Astrocyte (in vitro differentiated cells and primary cell): Measurements from ENCODE around the gene LSM12.

ENCODE experiments used
- CTCF ChIP-seq: IDR thresholded peaks from 2 replicates; pipeline ENCODE4 v1.5.1; 2011; ENCODE audit warnings: low read depth, mild to moderate bottlenecking, inconsistent platforms, low read length, moderate library complexity; ENCODE audit not compliant: insufficient read depth
- EZH2 ChIP-seq: IDR thresholded peaks from 2 replicates; pipeline ENCODE4 v1.6.1; 2012; ENCODE audit warnings: mild to moderate bottlenecking, low read length, inconsistent platforms; ENCODE audit not compliant: insufficient read depth

- TF ChIP-seq CTCF = no peak
- TF ChIP-seq EZH2 = no peak
Measured at GRCh38 chr17:44085908-44086307, 19.4 kb upstream of the LSM12 start.
